ENCODE measurements around the gene GRM7.

Gene GRM7

DNA sequence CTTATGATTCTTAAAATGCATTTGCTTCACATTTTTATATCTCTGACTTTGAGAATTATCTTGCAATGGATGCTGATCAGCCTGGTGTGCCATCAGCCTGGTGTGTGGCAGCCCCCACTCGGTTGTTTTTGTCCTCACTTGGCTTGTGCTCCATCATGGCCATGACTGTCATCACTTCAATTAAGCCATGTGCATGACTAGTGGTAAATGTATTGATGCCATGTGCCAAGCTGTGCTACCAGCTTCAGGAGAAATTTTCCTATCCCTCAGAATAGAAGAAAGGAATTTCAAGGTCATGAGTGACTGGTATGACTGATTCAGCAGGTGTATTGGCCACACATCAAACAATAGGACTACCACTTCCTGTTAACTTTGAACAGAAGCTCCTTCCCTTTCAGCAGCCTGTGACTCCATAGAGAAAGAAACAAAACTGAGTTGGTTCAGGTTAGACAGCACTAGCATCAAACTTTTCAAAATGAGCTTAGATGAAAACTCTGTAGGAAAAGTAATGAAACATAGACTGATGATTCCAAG lies 251.7 kb downstream of the GRM7 start:
- TF ChIP-seq POLR2AphosphoS5 (IDR thresholded peaks at IDR 0.05; ENCODE audit: low read depth, low read length): no peak
- no peak for TF ChIP-seq SIN3A (IDR thresholded peaks at IDR 0.05; ENCODE audit: borderline replicate concordance, insufficient read depth, low read length)
- no peak for TF ChIP-seq TAF1 (IDR thresholded peaks at IDR 0.05; ENCODE audit: borderline replicate concordance, insufficient read depth, low read length)
- TF ChIP-seq, protein P1, sequence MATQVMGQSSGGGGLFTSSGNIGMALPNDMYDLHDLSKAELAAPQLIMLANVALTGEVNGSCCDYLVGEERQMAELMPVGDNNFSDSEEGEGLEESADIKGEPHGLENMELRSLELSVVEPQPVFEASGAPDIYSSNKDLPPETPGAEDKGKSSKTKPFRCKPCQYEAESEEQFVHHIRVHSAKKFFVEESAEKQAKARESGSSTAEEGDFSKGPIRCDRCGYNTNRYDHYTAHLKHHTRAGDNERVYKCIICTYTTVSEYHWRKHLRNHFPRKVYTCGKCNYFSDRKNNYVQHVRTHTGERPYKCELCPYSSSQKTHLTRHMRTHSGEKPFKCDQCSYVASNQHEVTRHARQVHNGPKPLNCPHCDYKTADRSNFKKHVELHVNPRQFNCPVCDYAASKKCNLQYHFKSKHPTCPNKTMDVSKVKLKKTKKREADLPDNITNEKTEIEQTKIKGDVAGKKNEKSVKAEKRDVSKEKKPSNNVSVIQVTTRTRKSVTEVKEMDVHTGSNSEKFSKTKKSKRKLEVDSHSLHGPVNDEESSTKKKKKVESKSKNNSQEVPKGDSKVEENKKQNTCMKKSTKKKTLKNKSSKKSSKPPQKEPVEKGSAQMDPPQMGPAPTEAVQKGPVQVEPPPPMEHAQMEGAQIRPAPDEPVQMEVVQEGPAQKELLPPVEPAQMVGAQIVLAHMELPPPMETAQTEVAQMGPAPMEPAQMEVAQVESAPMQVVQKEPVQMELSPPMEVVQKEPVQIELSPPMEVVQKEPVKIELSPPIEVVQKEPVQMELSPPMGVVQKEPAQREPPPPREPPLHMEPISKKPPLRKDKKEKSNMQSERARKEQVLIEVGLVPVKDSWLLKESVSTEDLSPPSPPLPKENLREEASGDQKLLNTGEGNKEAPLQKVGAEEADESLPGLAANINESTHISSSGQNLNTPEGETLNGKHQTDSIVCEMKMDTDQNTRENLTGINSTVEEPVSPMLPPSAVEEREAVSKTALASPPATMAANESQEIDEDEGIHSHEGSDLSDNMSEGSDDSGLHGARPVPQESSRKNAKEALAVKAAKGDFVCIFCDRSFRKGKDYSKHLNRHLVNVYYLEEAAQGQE (IDR thresholded peaks at IDR 0.05; ENCODE audit: insufficient read depth in 1 of 2, low read depth in 2 of 2, low read length in 2 of 2): no peak
- TF ChIP-seq FOXP2 (optimal IDR thresholded peaks at IDR 0.05; ENCODE audit: borderline replicate concordance, extremely low read depth, extremely low read length, insufficient read depth): no peak

DNA sequence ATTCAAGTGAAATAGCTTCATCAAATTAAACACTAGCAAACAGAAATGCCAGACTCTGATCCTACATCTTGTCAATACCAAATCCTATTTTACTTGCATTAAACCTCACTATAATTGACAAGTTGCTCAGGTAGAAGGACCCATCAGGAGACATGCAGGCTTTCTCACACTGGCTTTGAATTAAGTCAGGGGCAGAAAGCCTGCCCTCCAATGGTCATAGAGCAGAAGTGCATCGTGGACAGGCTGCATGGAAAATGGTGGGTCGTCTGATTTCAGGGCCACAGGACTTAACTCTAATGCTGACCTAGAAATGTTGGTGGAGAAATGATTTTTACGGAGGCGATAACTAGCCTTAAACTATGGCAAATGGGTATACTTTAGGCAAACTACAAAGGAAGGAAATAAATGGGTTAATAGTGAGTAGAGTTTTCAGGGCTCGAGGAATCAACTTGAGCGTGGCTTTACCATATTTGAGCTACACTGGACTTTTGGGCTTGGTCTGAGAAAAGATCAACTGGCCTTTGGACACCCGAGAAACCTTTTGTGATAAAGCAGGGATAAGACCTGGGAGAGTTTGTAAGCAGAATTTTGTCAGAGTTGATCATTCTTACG lies 283.9 kb downstream of the GRM7 start:
- TF ChIP-seq FOXP2 (optimal IDR thresholded peaks at IDR 0.05; ENCODE audit: borderline replicate concordance, extremely low read depth, extremely low read length, insufficient read depth) (no peak), TAF1 (IDR thresholded peaks at IDR 0.05; ENCODE audit: borderline replicate concordance, insufficient read depth, low read length) (no peak), SIN3A (IDR thresholded peaks at IDR 0.05; ENCODE audit: borderline replicate concordance, insufficient read depth, low read length) (no peak), POLR2AphosphoS5 (IDR thresholded peaks at IDR 0.05; ENCODE audit: low read depth, low read length) (no peak)
- TF ChIP-seq, protein P1 (IDR thresholded peaks at IDR 0.05; ENCODE audit: insufficient read depth in 1 of 2, low read depth in 2 of 2, low read length in 2 of 2): no peak

DNA sequence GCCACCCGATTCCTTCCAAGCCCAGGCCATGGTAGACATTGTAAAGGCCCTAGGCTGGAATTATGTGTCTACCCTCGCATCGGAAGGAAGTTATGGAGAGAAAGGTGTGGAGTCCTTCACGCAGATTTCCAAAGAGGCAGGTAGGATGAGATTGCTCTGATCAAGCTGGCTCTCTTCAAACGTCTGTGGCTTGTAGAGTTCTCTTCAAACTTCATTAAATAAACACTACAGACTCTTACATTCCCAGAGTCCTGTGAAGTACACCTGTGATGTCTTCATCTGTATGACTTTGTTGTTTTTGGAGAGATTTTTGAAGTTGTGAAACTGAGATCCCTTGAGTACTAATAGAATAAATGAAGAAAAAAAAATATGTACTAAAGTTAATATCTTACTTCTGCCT lies 285.6 kb downstream of the GRM7 start:
- TF ChIP-seq FOXP2 (optimal IDR thresholded peaks at IDR 0.05; ENCODE audit: borderline replicate concordance, extremely low read depth, extremely low read length, insufficient read depth) (no peak), SIN3A (IDR thresholded peaks at IDR 0.05; ENCODE audit: borderline replicate concordance, insufficient read depth, low read length) (no peak), POLR2AphosphoS5 (IDR thresholded peaks at IDR 0.05; ENCODE audit: low read depth, low read length) (no peak), TAF1 (IDR thresholded peaks at IDR 0.05; ENCODE audit: borderline replicate concordance, insufficient read depth, low read length) (no peak)
- TF ChIP-seq, protein P1 (IDR thresholded peaks at IDR 0.05; ENCODE audit: insufficient read depth in 1 of 2, low read depth in 2 of 2, low read length in 2 of 2): no peak

DNA sequence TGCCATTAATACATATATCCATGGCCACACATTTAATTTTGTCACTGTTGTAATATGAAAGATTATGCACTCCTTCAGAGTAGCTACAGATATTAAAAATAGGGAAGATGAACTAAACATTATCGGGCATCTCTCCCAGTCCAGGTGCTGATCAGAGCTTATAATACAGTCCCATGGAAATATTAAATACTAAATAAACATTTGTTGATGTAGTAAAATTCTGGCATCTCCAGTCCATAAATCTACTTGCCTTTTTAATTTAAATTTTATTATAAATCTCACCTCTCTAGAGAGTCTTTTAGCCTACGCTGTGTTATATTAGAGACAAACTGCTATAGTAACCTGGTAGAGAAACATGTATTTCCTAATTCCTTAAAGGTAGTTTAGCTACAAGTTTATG lies 297.6 kb downstream of the GRM7 start:
- TF ChIP-seq TAF1 (IDR thresholded peaks at IDR 0.05; ENCODE audit: borderline replicate concordance, insufficient read depth, low read length): no peak
- no peak for TF ChIP-seq SIN3A (IDR thresholded peaks at IDR 0.05; ENCODE audit: borderline replicate concordance, insufficient read depth, low read length)
- no peak for TF ChIP-seq POLR2AphosphoS5 (IDR thresholded peaks at IDR 0.05; ENCODE audit: low read depth, low read length)
- TF ChIP-seq FOXP2 (optimal IDR thresholded peaks at IDR 0.05; ENCODE audit: borderline replicate concordance, extremely low read depth, extremely low read length, insufficient read depth): no peak
- TF ChIP-seq, protein P1 (IDR thresholded peaks at IDR 0.05; ENCODE audit: insufficient read depth in 1 of 2, low read depth in 2 of 2, low read length in 2 of 2): no peak

Data from PFSK-1 (cell line).